T-cell (primary cell): ENCODE results near the gene MAN1A1. TPM values are rescaled to one million over a fixed set of nuclear protein-coding genes. Genes with fewer than 3 reads are reported as not detected.

Experiments used
- ATAC-seq, 4 experiments: fragments of 200-7000 bp in 3 of 4; fragments of 150-1000 bp in 1 of 4; cut with Tn5 transposase; replicated peaks in 1 of 4; 1 replicate in 3 of 4; 2 replicates in 1 of 4; pipeline ENCODE4 v1.10.0; 2021; ENCODE audit warnings: moderate library complexity in 3 of 4, mild to moderate bottlenecking in 2 of 4, moderate number of reproducible peaks in 1 of 4
- CTCF ChIA-PET, 2 donors: fragments of 300-600 bp; sonication (Branson Sonifier 250); formaldehyde crosslinking; loops; one replicate each; lab custom pipeline; 2022; ENCODE audit warnings: antibody characterized with exemption in 2 of 2; lab: Charles Lee
- POLR2A ChIA-PET, 2 donors: fragments of 300-600 bp; sonication (Branson Sonifier 250); formaldehyde crosslinking; loops; one replicate each; lab custom pipeline; 2022; ENCODE audit warnings: antibody characterized with exemption in 2 of 2; lab: Charles Lee
- DNase-seq, 35 experiments: peaks; one replicate each; pipeline versions ENCODE4 v3.0.0 to v3.0.0-alpha.2; 2013 to 2023
- H3K27ac ChIP-seq: one replicate; pipeline ENCODE4 v1.5.1; 2013; ENCODE audit warnings: low read length
- H3K27me3 ChIP-seq, 2 experiments: replicated peaks in 1 of 2; 1 replicate in 1 of 2; 2 replicates in 1 of 2; pipeline versions ENCODE4 v1.6.1 to v1.7.0; 2013; ENCODE audit warnings: low read length in 1 of 2, mixed read lengths in 1 of 2; ENCODE audit not compliant: control insufficient read depth in 2 of 2, insufficient read depth in 2 of 2; ENCODE audit errors: extremely low read depth in 1 of 2
- H3K36me3 ChIP-seq, 2 donors: 1 replicate in 1 of 2; 2 replicates in 1 of 2; pipeline versions ENCODE4 v1.6.1 to v1.7.0; 2013; ENCODE audit warnings: low read length in 1 of 2; ENCODE audit not compliant: control insufficient read depth in 2 of 2, insufficient read depth in 1 of 2; ENCODE audit errors: extremely low read depth in 1 of 2
- H3K4me1 ChIP-seq, 2 experiments: 1 replicate in 1 of 2; 2 replicates in 1 of 2; pipeline versions ENCODE4 v1.6.1 to v1.7.0; 2013; ENCODE audit warnings: low read length in 2 of 2, mixed read lengths in 1 of 2; ENCODE audit not compliant: insufficient read depth in 2 of 2, control insufficient read depth in 1 of 2; ENCODE audit errors: extremely low read depth in 1 of 2
- H3K4me3 ChIP-seq, 2 donors: 1 replicate in 1 of 2; 2 replicates in 1 of 2; pipeline versions ENCODE4 v1.5.1 to v1.7.0; 2013; ENCODE audit warnings: mild to moderate bottlenecking in 2 of 2, low read length in 1 of 2, moderate library complexity in 1 of 2; ENCODE audit not compliant: control insufficient read depth in 1 of 2; ENCODE audit errors: extremely low read depth in 1 of 2
- H3K9me3 ChIP-seq: 2 replicates; pipeline ENCODE4 v1.7.0; 2013
- H3K27ac Mint-ChIP-seq, 2 donors: one replicate each; pipeline ENCODE4 v1.8.0; 2020 to 2021; ENCODE audit warnings: mild to moderate bottlenecking in 2 of 2, mixed read lengths in 2 of 2
- H3K27me3 Mint-ChIP-seq, 2 donors: one replicate each; pipeline ENCODE4 v1.8.0; 2021 to 2022; ENCODE audit warnings: mixed read lengths in 2 of 2
- H3K36me3 Mint-ChIP-seq: one replicate; pipeline ENCODE4 v1.8.0; 2021; ENCODE audit warnings: mixed read lengths
- H3K4me1 Mint-ChIP-seq, 3 donors: one replicate each; pipeline ENCODE4 v1.8.0; 2020 to 2022; ENCODE audit warnings: mixed read lengths in 3 of 3, mild to moderate bottlenecking in 1 of 3
- H3K4me3 Mint-ChIP-seq, 3 donors: one replicate each; pipeline ENCODE4 v1.8.0; 2020 to 2022; ENCODE audit warnings: mild to moderate bottlenecking in 3 of 3, mixed read lengths in 3 of 3, moderate library complexity in 3 of 3
- H3K9me3 Mint-ChIP-seq, 3 donors: one replicate each; pipeline ENCODE4 v1.8.0; 2020 to 2022; ENCODE audit warnings: mixed read lengths in 3 of 3
- WGBS: methylation state at CpG from one replicate; pipeline ENCODE4 v1.1.5; 2013; ENCODE audit warnings: missing lambda C conversion rate; ENCODE audit not compliant: insufficient coverage; 5-methylcytosine and 5-hydroxymethylcytosine counted together
- total RNA-seq, 35 experiments: library from RNA in 6 of 35; stranded (reverse) in 6 of 35; fragments of 120-200 nt in 1 of 35; gene quantifications; one replicate each; pipeline versions ENCODE4 v1.2.1 to v1.2.4 and lab custom pipeline; 2013 to 2026

Gene MAN1A1
- total RNA-seq, 5 donors from 2014 or later (not counting 1 experiment from before 2014, with no cell fraction given), result 9.4 to 13.6 (median 12.3) TPM

DNA sequence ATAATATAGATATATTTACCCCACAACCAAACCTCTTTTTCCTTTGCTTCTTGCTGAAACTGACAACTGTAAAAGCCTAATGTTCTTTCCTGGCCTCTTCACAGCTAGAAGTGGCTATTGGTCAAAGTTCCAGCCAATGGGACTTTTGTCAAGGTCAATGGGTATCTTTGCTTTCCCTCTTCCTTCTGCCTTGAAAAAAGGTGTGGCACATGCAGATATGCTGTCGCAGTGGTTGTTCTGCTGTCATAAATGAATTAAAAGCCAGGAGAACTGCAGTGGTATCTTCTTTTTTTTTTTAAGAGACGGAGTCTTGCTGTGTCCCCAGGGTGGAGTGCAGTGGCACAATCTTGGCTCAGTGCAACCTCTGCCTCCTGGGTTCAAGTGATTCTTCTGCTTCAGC lies 29.9 kb downstream of the MAN1A1 start:
- Mint-ChIP-seq H3K4me3 (no peak overlapping the region), H3K27ac (no peak overlapping the region), H3K9me3 (no peaks in the 10 kb centered on the region), H3K27me3 (no peaks in the 10 kb centered on the region), H3K36me3 (peaks cover 3% of the 10 kb centered on the region), H3K4me1 (peaks cover 28 to 41% (median 32%) of the 10 kb centered on the region in 3 donors)
- Histone ChIP-seq H3K4me3 (no peak overlapping the region), H3K9me3 (no peaks in the 10 kb centered on the region), H3K27ac (no peak overlapping the region), H3K4me1 (peaks cover 19 to 21% of the 10 kb centered on the region in 2 experiments), H3K36me3 (no peaks in the 10 kb centered on the region), H3K27me3 (no peaks in the 10 kb centered on the region)
- 100% methylated on average over 2 of the region's 2 CpGs for WGBS
- ChIA-PET POLR2A (no interaction called here), CTCF (interaction anchor here (0.6 to 0.8 kb wide), 3 partner anchors 29 to 535 kb away, joined by 3 to 4 read pairs (median 3); no protein-coding TSS in a partner anchor)
- ATAC-seq, result no peak
- DNase-seq, result no peak

DNA sequence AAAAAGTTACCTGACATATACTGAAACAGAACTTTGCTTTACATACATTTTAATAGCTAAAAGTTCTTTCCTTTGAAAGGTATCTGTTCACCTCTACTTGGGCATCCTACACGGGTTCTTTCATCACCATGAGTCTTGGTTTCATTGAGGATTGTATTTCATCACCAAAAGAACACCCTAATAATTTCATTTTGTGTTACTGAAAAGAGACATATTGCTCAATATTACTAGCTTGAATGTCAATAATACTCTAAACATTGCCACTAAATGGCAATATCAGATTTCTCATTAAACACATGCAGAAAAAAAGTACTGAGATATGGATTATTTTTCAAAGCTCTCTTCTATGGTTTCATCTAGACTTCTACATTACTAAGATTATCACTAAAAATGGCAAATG lies 30.8 kb downstream of the MAN1A1 start:
- H3K27ac Mint-ChIP-seq, result no peak overlapping the region
- Histone ChIP-seq H3K9me3 (no peaks in the 10 kb centered on the region), H3K4me3 (no peak overlapping the region), H3K27me3 (no peaks in the 10 kb centered on the region), H3K36me3 (no peaks in the 10 kb centered on the region), H3K4me1 (peaks cover 28 to 30% of the 10 kb centered on the region in 2 experiments), H3K27ac (no peak overlapping the region)
- no peaks in the 10 kb centered on the region for H3K9me3 Mint-ChIP-seq
- no peak overlapping the region for H3K4me3 Mint-ChIP-seq
- H3K36me3 Mint-ChIP-seq, result peaks cover 3% of the 10 kb centered on the region
- ChIA-PET POLR2A (no interaction called here), CTCF (interaction anchor here in 1 of 2 donors (0.8 kb wide), 1 partner anchor 534 kb away, joined by 4 read pairs; no protein-coding TSS in a partner anchor)
- DNase-seq (no peak), ATAC-seq (no peak)
- WGBS, result no CpG with 5 or more reads among the region's 1 CpG
- no peaks in the 10 kb centered on the region for H3K27me3 Mint-ChIP-seq
- peaks cover 38 to 51% (median 42%) of the 10 kb centered on the region in 3 donors for H3K4me1 Mint-ChIP-seq

DNA sequence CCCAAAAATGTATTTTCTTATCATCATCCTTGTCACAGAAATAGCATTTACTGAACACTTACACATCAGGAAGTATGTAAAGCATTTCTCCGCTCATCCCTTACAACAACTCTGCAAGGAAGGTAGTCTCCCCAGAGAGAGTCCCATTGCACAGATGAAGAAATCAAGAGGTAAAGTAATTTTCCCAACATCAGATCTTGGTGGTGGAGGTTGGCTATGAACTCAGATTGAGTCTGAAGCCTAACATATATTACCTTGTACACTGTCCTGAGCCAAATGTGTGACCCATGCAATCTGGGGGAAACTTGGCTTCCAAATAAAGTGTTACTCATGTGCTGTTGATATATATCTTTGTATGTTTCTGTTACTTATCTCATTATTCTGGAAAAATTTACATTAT lies 31.4 kb downstream of the MAN1A1 start:
- ATAC-seq (no peak), DNase-seq (no peak)
- Mint-ChIP-seq H3K36me3 (peaks cover 3% of the 10 kb centered on the region), H3K4me1 (peaks cover 38 to 51% (median 43%) of the 10 kb centered on the region in 3 donors), H3K4me3 (no peak overlapping the region), H3K27me3 (no peaks in the 10 kb centered on the region), H3K27ac (no peak overlapping the region), H3K9me3 (no peaks in the 10 kb centered on the region)
- ChIA-PET CTCF (no interaction called here), POLR2A (no interaction called here)
- H3K27me3 ChIP-seq, result no peaks in the 10 kb centered on the region
- no peaks in the 10 kb centered on the region for H3K9me3 ChIP-seq
- no peaks in the 10 kb centered on the region for H3K36me3 ChIP-seq
- WGBS, result no CpG with 5 or more reads among the region's 1 CpG
- no peak overlapping the region for H3K27ac ChIP-seq
- H3K4me1 ChIP-seq, result peaks cover 34 to 35% of the 10 kb centered on the region in 2 experiments
- H3K4me3 ChIP-seq, result no peak overlapping the region

DNA sequence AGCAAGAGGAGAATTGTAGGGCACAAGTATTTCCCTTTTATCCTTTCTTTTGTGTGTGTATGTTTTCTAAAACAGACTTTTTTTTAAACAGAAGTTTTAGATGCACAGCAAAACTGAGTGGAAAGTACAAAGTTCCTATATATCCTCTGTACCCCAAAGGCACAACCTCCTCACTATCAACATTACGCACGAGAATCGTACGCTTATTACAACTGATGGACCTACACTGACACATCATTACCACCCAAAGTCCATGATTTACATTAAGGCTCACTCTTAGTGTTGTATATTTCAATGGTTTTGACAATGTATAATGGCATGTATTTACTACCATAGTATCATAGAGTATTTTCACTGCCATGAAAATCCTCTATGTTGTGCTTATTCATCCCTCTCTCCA lies 32.6 kb downstream of the MAN1A1 start:
- H3K27ac Mint-ChIP-seq, result no peak overlapping the region
- no CpG with 5 or more reads among the region's 4 CpGs for WGBS
- POLR2A ChIA-PET, result interaction anchor here in 1 of 2 donors (0.6 kb wide), 1 partner anchor 33 kb away, joined by 5 read pairs; no protein-coding TSS in a partner anchor

DNA sequence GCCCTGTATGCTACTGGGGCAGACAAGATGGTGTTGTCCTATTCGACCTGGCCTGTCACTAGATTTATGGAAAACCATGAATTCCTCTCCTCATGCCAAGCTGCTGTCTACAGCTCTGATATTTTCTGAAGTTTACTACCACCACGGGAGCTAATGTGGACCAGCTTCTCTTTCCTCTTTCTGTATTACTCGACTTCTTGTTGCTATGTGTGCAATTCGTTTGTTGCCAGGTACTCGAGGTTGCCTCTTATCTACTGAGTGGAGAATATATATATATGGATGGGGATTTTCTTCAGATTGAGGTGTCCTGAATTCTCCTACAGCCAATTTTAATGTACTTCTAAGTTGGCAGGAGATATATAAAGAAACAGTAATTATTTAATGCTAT lies 34.7 kb downstream of the MAN1A1 start:
- ChIA-PET POLR2A (interaction anchor here (0.5 to 1.8 kb wide), 5 partner anchors 8 to 175 kb away, joined by 3 to 18 read pairs (median 4); no protein-coding TSS in a partner anchor), CTCF (interaction anchor here (0.8 to 3.1 kb wide), 8 partner anchors 8 to 36 kb away, joined by 3 to 17 read pairs (median 8); no protein-coding TSS in a partner anchor)
- Histone ChIP-seq H3K4me3 (peak overlapping the region in 1 of 2 donors; percentile 15), H3K9me3 (no peaks in the 10 kb centered on the region), H3K27ac (peak overlapping the region; percentile 81), H3K36me3 (no peaks in the 10 kb centered on the region), H3K4me1 (peaks cover 22 to 33% of the 10 kb centered on the region in 2 experiments), H3K27me3 (no peaks in the 10 kb centered on the region)
- peaks cover 3% of the 10 kb centered on the region for H3K36me3 Mint-ChIP-seq
- 50% methylated on average over 1 of the region's 5 CpGs for WGBS
- H3K9me3 Mint-ChIP-seq, result no peaks in the 10 kb centered on the region
- peak in 1 of 35 experiments; percentile 38 for DNase-seq
- peak in 3 of 4 experiments; percentile 9 to 35 (median 17) for ATAC-seq
- peaks cover 46 to 56% (median 50%) of the 10 kb centered on the region in 3 donors for H3K4me1 Mint-ChIP-seq
- peak overlapping the region; percentile 89 to 93 for H3K27ac Mint-ChIP-seq
- no peaks in the 10 kb centered on the region for H3K27me3 Mint-ChIP-seq
- H3K4me3 Mint-ChIP-seq, result peak overlapping the region; percentile 35 to 66 (median 41)

More for the DNA sequence above, 32.6 kb downstream of the MAN1A1 start:
- ATAC-seq, result no peak
- no peak overlapping the region for H3K27ac ChIP-seq
- H3K27me3 ChIP-seq, result no peaks in the 10 kb centered on the region
- no peak overlapping the region for H3K4me3 Mint-ChIP-seq
- no peaks in the 10 kb centered on the region for H3K9me3 Mint-ChIP-seq
- H3K36me3 ChIP-seq, result no peaks in the 10 kb centered on the region
- no peak overlapping the region for H3K4me3 ChIP-seq
- no peaks in the 10 kb centered on the region for H3K9me3 ChIP-seq
- H3K27me3 Mint-ChIP-seq, result no peaks in the 10 kb centered on the region
- DNase-seq, result no peak
- H3K4me1 Mint-ChIP-seq, result peaks cover 38 to 51% (median 43%) of the 10 kb centered on the region in 3 donors
- peaks cover 3% of the 10 kb centered on the region for H3K36me3 Mint-ChIP-seq
- peaks cover 24 to 37% of the 10 kb centered on the region in 2 experiments for H3K4me1 ChIP-seq
- CTCF ChIA-PET, result interaction anchor here in 1 of 2 donors (0.6 to 0.8 kb wide), 4 partner anchors 9 to 97 kb away, joined by 3 to 5 read pairs (median 4); no protein-coding TSS in a partner anchor

DNA sequence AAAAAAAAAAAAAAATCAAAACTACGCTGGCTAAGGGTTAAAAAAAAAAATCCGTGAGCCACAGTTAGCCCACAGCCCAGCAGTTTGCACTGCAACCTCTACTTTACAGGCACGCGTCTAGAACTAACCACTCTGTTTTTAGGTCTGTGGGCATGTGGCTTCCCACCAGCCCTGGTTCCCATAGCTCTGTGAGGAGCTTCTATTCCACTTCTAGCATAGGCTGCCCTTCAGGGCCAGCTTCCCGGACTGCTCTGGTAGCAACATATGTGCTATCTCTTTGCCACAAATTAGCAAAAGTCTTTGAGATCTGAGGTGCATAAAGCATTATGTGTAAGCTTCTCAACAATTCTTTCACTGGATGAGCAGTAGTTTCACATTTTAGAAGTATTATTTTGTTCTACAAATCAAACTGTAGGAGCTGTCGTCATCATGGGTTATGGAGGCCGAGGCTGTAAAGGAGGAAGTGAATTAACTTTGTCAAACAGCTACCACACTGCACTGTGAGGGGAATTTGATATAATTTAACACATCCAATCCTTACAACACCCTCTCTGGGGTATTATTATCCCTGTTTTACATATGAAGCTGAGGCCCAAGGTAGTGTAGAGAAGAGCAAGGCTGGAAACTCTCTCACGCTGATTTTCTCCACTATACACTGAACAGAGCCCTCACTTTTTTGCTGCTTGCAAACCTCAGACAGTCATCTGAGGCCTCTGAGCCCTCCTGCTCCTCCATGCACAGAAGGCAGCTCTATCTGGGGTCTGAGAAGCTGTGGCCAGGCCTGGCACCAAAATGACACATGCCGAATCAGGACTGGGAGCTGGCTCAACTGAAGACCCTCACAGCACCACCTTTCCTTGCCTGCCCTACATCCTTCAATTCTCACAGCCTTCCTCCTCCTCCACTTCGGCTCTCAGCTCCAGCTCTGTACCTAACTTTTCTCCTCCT lies 35.4 kb downstream of the MAN1A1 start:
- ATAC-seq, result peak; percentile 62 to 78 (median 66)
- Mint-ChIP-seq H3K9me3 (no peaks in the 10 kb centered on the region), H3K27me3 (no peaks in the 10 kb centered on the region), H3K4me3 (peak overlapping the region; percentile 35 to 66 (median 41)), H3K36me3 (peaks cover 3% of the 10 kb centered on the region), H3K4me1 (peaks cover 46 to 59% (median 56%) of the 10 kb centered on the region in 3 donors), H3K27ac (peak overlapping the region; percentile 89 to 93)
- Histone ChIP-seq H3K27ac (peak overlapping the region; percentile 81), H3K27me3 (no peaks in the 10 kb centered on the region), H3K4me1 (peaks cover 22 to 33% of the 10 kb centered on the region in 2 experiments), H3K36me3 (no peaks in the 10 kb centered on the region), H3K9me3 (no peaks in the 10 kb centered on the region), H3K4me3 (peak overlapping the region; percentile 6 to 15)
- WGBS, result 33% methylated on average over 6 of the region's 10 CpGs
- peak in 31 of 35 experiments; percentile 10 to 70 (median 40) for DNase-seq
- ChIA-PET POLR2A (interaction anchor here (0.6 to 1.8 kb wide), 5 partner anchors 9 to 176 kb away, joined by 4 to 18 read pairs (median 5); no protein-coding TSS in a partner anchor), CTCF (interaction anchor here (0.6 to 3.1 kb wide), 16 partner anchors 9 to 766 kb away, joined by 3 to 17 read pairs (median 4); partner anchors contain the start of gene PLN (in 1 of the 2))
